Memory B cell (primary cell): ENCODE data around the gene BRD1.
A peak's percentile ranks its signal among the peaks of the same experiment; 100 is the strongest.
"Not testable (repeated sequence)": the region's sequence is repeated elsewhere in the genome, so short reads cannot be mapped to it uniquely, and the experiment has no call there.

Source experiments
- ATAC-seq: fragments of 150-1000 bp; cut with Tn5 transposase; 2 replicates; pipeline ENCODE4 v1.10.0; 2021; ENCODE audit warnings: low read depth, mild to moderate bottlenecking, moderate library complexity
- DNase-seq, 2 donors: peaks; one replicate each; pipeline ENCODE4 v3.0.0; 2022; ENCODE audit warnings: low spot score in 2 of 2
- H3K27ac Mint-ChIP-seq: one replicate; pipeline ENCODE4 v1.8.0; 2022; ENCODE audit warnings: mild to moderate bottlenecking, moderate library complexity, mixed read lengths
- H3K27me3 Mint-ChIP-seq: one replicate; pipeline ENCODE4 v1.8.0; 2022; ENCODE audit warnings: mixed read lengths
- H3K36me3 Mint-ChIP-seq: one replicate; pipeline ENCODE4 v1.8.0; 2022; ENCODE audit warnings: mild to moderate bottlenecking, mixed read lengths
- H3K4me1 Mint-ChIP-seq: one replicate; pipeline ENCODE4 v1.8.0; 2022; ENCODE audit warnings: mixed read lengths
- H3K4me3 Mint-ChIP-seq: one replicate; pipeline ENCODE4 v1.8.0; 2022; ENCODE audit warnings: mild to moderate bottlenecking, moderate library complexity, mixed read lengths
- H3K9me3 Mint-ChIP-seq: one replicate; pipeline ENCODE4 v1.8.0; 2022; ENCODE audit warnings: mixed read lengths

Gene BRD1

GRCh38 chr22:49825944-49826602, 1.6 kb downstream of the BRD1 start:
- Mint-ChIP-seq H3K9me3 (no peaks in the 10 kb centered on the region), H3K36me3 (peaks cover 21% of the 10 kb centered on the region), H3K4me1 (peaks cover 37% of the 10 kb centered on the region), H3K27ac (peak overlapping the region; percentile 82), H3K27me3 (no peaks in the 10 kb centered on the region), H3K4me3 (peak overlapping the region; percentile 87)
- DNase-seq (no peak), ATAC-seq (peak; percentile 21)

DNA sequence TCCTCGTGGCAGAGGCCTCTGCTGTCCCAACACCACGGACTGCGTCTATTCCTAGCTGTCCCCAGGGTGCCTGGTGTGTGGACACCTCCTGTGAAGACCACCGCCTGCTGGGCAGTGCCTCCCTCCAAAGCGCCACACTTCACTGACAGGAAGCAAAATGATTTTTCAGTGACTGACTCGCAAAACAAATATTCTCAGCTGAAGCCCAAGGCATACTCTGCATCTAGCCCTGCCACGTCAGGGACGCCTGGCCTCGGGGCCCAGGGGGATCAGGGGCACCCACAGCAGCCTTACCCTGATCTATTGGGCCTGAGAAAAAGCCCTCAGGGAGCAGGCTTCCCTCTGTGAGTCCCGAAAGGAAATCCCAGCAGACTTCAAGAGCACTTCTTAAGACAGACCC, 2.2 kb downstream of the BRD1 start:
- Mint-ChIP-seq H3K27me3 (no peaks in the 10 kb centered on the region), H3K4me1 (peaks cover 37% of the 10 kb centered on the region), H3K36me3 (peaks cover 24% of the 10 kb centered on the region), H3K9me3 (no peaks in the 10 kb centered on the region), H3K4me3 (peak overlapping the region; percentile 87), H3K27ac (no peak overlapping the region)
- DNase-seq: no peak
- ATAC-seq: no peak

DNA sequence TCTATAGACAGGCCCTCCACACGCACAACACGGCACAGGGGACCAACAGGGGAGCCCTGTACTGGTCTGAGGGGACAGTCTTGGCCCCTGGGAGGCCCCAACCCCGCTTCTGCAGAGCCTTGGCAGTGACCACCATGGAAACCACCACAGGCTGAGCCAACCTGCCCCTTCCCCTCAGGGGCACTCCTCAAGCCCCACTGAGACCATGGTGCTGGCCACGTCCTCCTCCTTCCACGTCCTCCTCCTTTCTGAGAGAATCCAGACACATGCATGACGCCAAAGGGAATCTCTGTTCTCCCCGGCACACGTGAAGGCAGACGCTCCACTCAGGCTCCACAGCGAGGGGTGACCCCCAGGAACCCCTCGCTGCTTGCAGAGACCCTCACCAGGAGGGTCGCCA, 2.7 kb downstream of the BRD1 start:
- ATAC-seq (no peak), DNase-seq (no peak)
- peaks cover 36% of the 10 kb centered on the region for H3K4me1 Mint-ChIP-seq
- no peaks in the 10 kb centered on the region for H3K27me3 Mint-ChIP-seq
- H3K9me3 Mint-ChIP-seq: no peaks in the 10 kb centered on the region
- H3K4me3 Mint-ChIP-seq: peak overlapping the region; percentile 87
- H3K36me3 Mint-ChIP-seq: peaks cover 24% of the 10 kb centered on the region
- H3K27ac Mint-ChIP-seq: no peak overlapping the region

DNA sequence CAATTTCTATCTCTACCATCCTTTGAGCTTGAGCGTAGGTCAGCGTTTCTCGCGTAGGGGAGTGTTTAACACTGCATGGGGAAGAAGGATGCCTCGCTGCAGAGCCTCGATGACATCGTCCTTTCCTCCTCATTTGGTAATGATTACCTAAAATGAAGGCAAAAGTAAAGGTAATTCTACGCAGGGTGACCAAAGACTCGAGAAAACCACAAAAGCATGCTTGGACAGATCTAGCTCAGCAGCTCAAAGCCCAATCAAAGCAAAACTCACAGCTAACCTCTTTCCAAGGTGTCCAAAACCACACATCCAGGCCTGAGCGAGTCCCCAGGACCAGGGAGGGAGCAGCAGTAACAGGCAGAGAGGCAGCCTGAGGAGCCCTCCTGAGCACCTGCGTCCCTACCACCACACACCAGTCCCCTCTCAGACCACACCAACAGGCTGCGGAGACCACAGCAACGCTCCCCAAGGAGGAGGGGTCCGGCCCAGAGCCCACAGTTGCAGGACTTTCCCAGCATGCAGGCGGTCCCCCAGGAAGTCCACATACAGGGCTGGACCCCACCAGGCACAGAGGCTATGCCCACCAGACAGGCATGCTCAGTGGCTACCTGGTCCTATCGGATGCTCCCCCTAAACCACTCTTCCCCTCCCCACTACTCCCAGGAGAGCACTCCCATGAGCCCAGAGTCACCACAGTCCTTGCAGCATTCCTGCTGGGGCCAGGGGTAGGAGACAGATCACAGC, 3.3 kb downstream of the BRD1 start:
- Mint-ChIP-seq H3K9me3 (no peaks in the 10 kb centered on the region), H3K36me3 (peaks cover 22% of the 10 kb centered on the region), H3K27me3 (no peaks in the 10 kb centered on the region), H3K27ac (no peak overlapping the region), H3K4me3 (peak overlapping the region; percentile 24), H3K4me1 (peaks cover 30% of the 10 kb centered on the region)
- ATAC-seq (no peak), DNase-seq (no peak)

- Mint-ChIP-seq H3K9me3 (no peaks in the 10 kb centered on the region), H3K27me3 (no peaks in the 10 kb centered on the region), H3K4me3 (no peak overlapping the region), H3K4me1 (peaks cover 29% of the 10 kb centered on the region), H3K36me3 (peaks cover 29% of the 10 kb centered on the region), H3K27ac (no peak overlapping the region)
- DNase-seq (no peak), ATAC-seq (no peak)
These were observed 4.2 kb downstream of the BRD1 start for GRCh38 chr22:49823289-49824045.

DNA sequence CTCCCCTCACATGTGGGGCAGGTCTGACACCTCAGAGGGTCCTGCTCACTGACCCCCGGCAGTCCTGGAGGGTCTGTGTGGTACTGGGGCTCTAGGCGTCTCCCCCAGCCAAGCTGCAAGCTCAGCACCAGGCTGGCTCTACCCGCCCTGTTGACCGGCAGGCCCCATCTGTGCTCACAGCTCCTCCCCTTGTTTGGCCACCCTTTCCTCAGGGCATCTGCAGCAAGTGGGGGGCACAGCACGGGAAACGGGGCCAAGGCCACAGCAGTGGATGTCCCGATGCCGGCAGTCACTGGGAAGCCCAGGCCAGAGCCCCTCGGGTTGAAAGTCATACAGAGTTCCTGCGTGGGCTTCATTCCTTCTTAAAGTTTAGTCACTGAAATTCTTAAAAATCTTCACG, 5.9 kb downstream of the BRD1 start:
- Mint-ChIP-seq H3K4me1 (peaks cover 34% of the 10 kb centered on the region), H3K36me3 (peaks cover 42% of the 10 kb centered on the region)
- not testable (repeated sequence) for H3K27ac Mint-ChIP-seq, DNase-seq, H3K9me3 Mint-ChIP-seq, H3K27me3 Mint-ChIP-seq, ATAC-seq, H3K4me3 Mint-ChIP-seq

- DNase-seq: no peak
- Mint-ChIP-seq H3K9me3 (no peaks in the 10 kb centered on the region), H3K4me3 (no peak overlapping the region), H3K27ac (no peak overlapping the region), H3K4me1 (peaks cover 31% of the 10 kb centered on the region), H3K36me3 (peaks cover 42% of the 10 kb centered on the region), H3K27me3 (no peaks in the 10 kb centered on the region)
- ATAC-seq: no peak
These were observed 6.7 kb downstream of the BRD1 start for GRCh38 chr22:49820984-49821383.

GRCh38 chr22:49817359-49817758, 10.3 kb downstream of the BRD1 start:
- no peak overlapping the region for H3K27ac Mint-ChIP-seq

GRCh38 chr22:49815641-49816091, 12.0 kb downstream of the BRD1 start:
- H3K4me1 Mint-ChIP-seq: peaks cover 18% of the 10 kb centered on the region
- no peaks in the 10 kb centered on the region for H3K27me3 Mint-ChIP-seq
- no peak overlapping the region for H3K27ac Mint-ChIP-seq
- no peak overlapping the region for H3K4me3 Mint-ChIP-seq
- DNase-seq (no peak), ATAC-seq (no peak)
- H3K9me3 Mint-ChIP-seq: no peaks in the 10 kb centered on the region
- peaks cover 26% of the 10 kb centered on the region for H3K36me3 Mint-ChIP-seq

More at GRCh38 chr22:49817359-49817758, 10.3 kb downstream of the BRD1 start:
- DNase-seq (no peak), ATAC-seq (no peak)
- peaks cover 28% of the 10 kb centered on the region for H3K36me3 Mint-ChIP-seq
- no peak overlapping the region for H3K4me3 Mint-ChIP-seq
- no peaks in the 10 kb centered on the region for H3K27me3 Mint-ChIP-seq
- H3K9me3 Mint-ChIP-seq: no peaks in the 10 kb centered on the region
- peaks cover 9% of the 10 kb centered on the region for H3K4me1 Mint-ChIP-seq

GRCh38 chr22:49814856-49815255, 12.8 kb downstream of the BRD1 start:
- Mint-ChIP-seq H3K27me3 (no peaks in the 10 kb centered on the region), H3K36me3 (peaks cover 27% of the 10 kb centered on the region), H3K4me3 (no peak overlapping the region), H3K27ac (no peak overlapping the region), H3K4me1 (peaks cover 22% of the 10 kb centered on the region), H3K9me3 (no peaks in the 10 kb centered on the region)
- ATAC-seq (no peak), DNase-seq (no peak)

DNA sequence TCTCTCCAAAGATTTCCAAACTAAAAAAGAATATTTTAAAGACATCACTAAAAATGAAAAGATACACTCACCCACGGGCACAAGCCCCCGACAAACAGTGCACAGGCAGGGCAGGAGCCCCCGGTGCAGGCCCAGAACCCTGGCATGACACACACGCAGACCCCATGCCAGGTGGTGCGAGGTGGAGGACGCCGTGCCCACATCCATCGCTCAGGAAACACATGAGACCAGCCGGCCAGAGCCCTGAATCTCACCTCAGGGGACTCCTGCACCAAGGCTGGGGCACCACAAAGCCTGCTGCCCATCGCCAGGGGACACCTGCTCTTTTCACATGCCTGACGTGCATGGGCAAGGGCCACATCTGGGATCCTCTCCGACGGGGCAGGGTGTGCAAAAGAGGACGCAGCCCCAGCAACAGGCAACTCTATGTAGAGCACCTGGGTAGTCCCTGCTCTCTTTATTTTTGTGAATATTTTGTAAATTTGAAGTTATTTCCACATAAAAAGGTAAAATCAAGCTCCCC, 13.4 kb downstream of the BRD1 start:
- ATAC-seq (no peak), DNase-seq (no peak)
- Mint-ChIP-seq H3K36me3 (peaks cover 26% of the 10 kb centered on the region), H3K9me3 (no peaks in the 10 kb centered on the region), H3K27me3 (no peaks in the 10 kb centered on the region), H3K4me3 (no peak overlapping the region), H3K4me1 (peaks cover 22% of the 10 kb centered on the region), H3K27ac (no peak overlapping the region)

- ATAC-seq: no peak
- Mint-ChIP-seq H3K36me3 (peaks cover 18% of the 10 kb centered on the region), H3K4me3 (no peak overlapping the region), H3K27ac (no peak overlapping the region), H3K9me3 (no peaks in the 10 kb centered on the region), H3K27me3 (no peaks in the 10 kb centered on the region), H3K4me1 (peaks cover 29% of the 10 kb centered on the region)
- DNase-seq: no peak
These were observed 14.8 kb downstream of the BRD1 start for GRCh38 chr22:49812838-49813237.

GRCh38 chr22:49811020-49811791, 16.5 kb downstream of the BRD1 start:
- no peaks in the 10 kb centered on the region for H3K27me3 Mint-ChIP-seq
- peaks cover 13% of the 10 kb centered on the region for H3K36me3 Mint-ChIP-seq
- DNase-seq (no peak), ATAC-seq (no peak)
- no peaks in the 10 kb centered on the region for H3K9me3 Mint-ChIP-seq
- H3K4me3 Mint-ChIP-seq: no peak overlapping the region
- no peak overlapping the region for H3K27ac Mint-ChIP-seq
- peaks cover 28% of the 10 kb centered on the region for H3K4me1 Mint-ChIP-seq
